H1 (cell line): ENCODE data around the gene DDX42. TPM values are rescaled to one million over a fixed set of nuclear protein-coding genes. Genes with fewer than 3 reads are reported as not detected.

Experiments
- CTCF ChIA-PET: fragments of 300-600 bp; sonication (Branson Sonifier 250); formaldehyde crosslinking; loops from one replicate; lab custom pipeline; 2021; ENCODE audit not compliant: partially characterized antibody; lab: Charles Lee
- POLR2A ChIA-PET: fragments of 300-600 bp; sonication (Branson Sonifier 250); formaldehyde crosslinking; loops from one replicate; lab custom pipeline; 2021; ENCODE audit warnings: inconsistent platforms; ENCODE audit not compliant: partially characterized antibody; lab: Charles Lee
- DNase-seq, 2 experiments: peaks; one replicate each; pipeline versions ENCODE4 v3.0.0 to v3.0.0-alpha.2; 2010 to 2022; ENCODE audit warnings: low spot score in 2 of 2, low read depth in 1 of 2, mixed read lengths in 1 of 2
- FAIRE-seq: peaks from 2 replicates; lab custom pipeline; 2011; peaks lifted over from hg19 to GRCh38; lab: Jason Lieb, UNC
- H2AFZ ChIP-seq: 2 replicates; pipeline ENCODE4 v1.8.1; 2012; ENCODE audit warnings: low read length, inconsistent platforms
- H2AK5ac ChIP-seq: 2 replicates; pipeline ENCODE4 v1.6.1; 2013; ENCODE audit warnings: low read depth, low read length
- H2BK120ac ChIP-seq: replicated peaks from 2 replicates; pipeline ENCODE3; 2013; ENCODE audit warnings: low read depth, low read length, inconsistent platforms
- H2BK12ac ChIP-seq: 2 replicates; pipeline ENCODE4 v1.6.1; 2013; ENCODE audit warnings: low read depth, low read length
- H2BK15ac ChIP-seq: 2 replicates; pipeline ENCODE4 v1.6.1; 2013; ENCODE audit warnings: low read length
- H2BK20ac ChIP-seq: 2 replicates; pipeline ENCODE4 v1.6.1; 2013; ENCODE audit warnings: low read length
- H2BK5ac ChIP-seq: 2 replicates; pipeline ENCODE4 v1.6.1; 2013; ENCODE audit warnings: low read depth, low read length
- H3K14ac ChIP-seq: 2 replicates; pipeline ENCODE4 v1.6.1; 2013; ENCODE audit warnings: inconsistent platforms; ENCODE audit not compliant: insufficient read length
- H3K18ac ChIP-seq: 2 replicates; pipeline ENCODE4 v1.6.1; 2013; ENCODE audit warnings: low read length; ENCODE audit errors: extremely low read depth
- H3K23ac ChIP-seq: 2 replicates; pipeline ENCODE4 v1.6.1; 2013; ENCODE audit warnings: inconsistent platforms; ENCODE audit not compliant: insufficient read length
- H3K23me2 ChIP-seq: 2 replicates; pipeline ENCODE4 v1.6.1; 2013; ENCODE audit warnings: low read depth, low read length
- H3K27ac ChIP-seq: 2 replicates; pipeline ENCODE4 v1.6.1; 2011; ENCODE audit warnings: low read depth, low read length, inconsistent platforms
- H3K27me3 ChIP-seq, 4 experiments: replicated peaks in 1 of 4; 1 replicate in 1 of 4; 2 replicates in 3 of 4; pipeline versions ENCODE4 v1.6.1 to v1.8.1; 2011 to 2013; ENCODE audit warnings: low read length in 3 of 4, mild to moderate bottlenecking in 3 of 4, inconsistent platforms in 2 of 4, mixed read lengths in 2 of 4, moderate library complexity in 1 of 4; ENCODE audit not compliant: control insufficient read depth in 3 of 4, insufficient read depth in 3 of 4; ENCODE audit errors: extremely low read depth in 1 of 4
- H3K36me3 ChIP-seq, 4 experiments: 2 replicates each; pipeline versions ENCODE4 v1.6.1 to v1.8.1; 2011 to 2013; ENCODE audit warnings: mild to moderate bottlenecking in 4 of 4, low read length in 3 of 4, moderate library complexity in 2 of 4, control low read depth in 1 of 4, inconsistent platforms in 1 of 4; ENCODE audit not compliant: insufficient read depth in 4 of 4, control insufficient read depth in 2 of 4
- H3K4ac ChIP-seq: replicated peaks from 2 replicates; pipeline ENCODE3; 2013; ENCODE audit warnings: low read length, low read depth, mixed read lengths, inconsistent platforms; ENCODE audit not compliant: insufficient read length
- H3K4me1 ChIP-seq, 4 experiments: replicated peaks in 1 of 4; 1 replicate in 1 of 4; 2 replicates in 3 of 4; pipeline versions ENCODE4 v1.6.1 to v1.8.1; 2011 to 2013; ENCODE audit warnings: low read length in 3 of 4, inconsistent platforms in 2 of 4, mixed read lengths in 1 of 4; ENCODE audit not compliant: insufficient read depth in 4 of 4, control insufficient read depth in 3 of 4
- H3K4me2 ChIP-seq, 2 experiments: 2 replicates each; pipeline versions ENCODE4 v1.6.1 to v1.8.1; 2011 to 2013; ENCODE audit warnings: low read depth in 2 of 2, low read length in 2 of 2, control low read depth in 1 of 2, inconsistent platforms in 1 of 2, mild to moderate bottlenecking in 1 of 2; ENCODE audit not compliant: insufficient read depth in 1 of 2
- H3K4me3 ChIP-seq, 4 experiments: fragments of 200-600, 300-600 bp in 1 of 4; sonication (generic), shearing (Covaris generic), sonication (Bioruptor Twin) in 1 of 4; 2 replicates each; pipeline versions ENCODE4 v1.5.1 to v1.8.1; 2011 to 2016; ENCODE audit warnings: low read length in 4 of 4, low read depth in 3 of 4, control low read depth in 2 of 4, inconsistent platforms in 2 of 4, mild to moderate bottlenecking in 2 of 4, mixed read lengths in 1 of 4, moderate library complexity in 1 of 4; ENCODE audit not compliant: insufficient read depth in 2 of 4; ENCODE audit errors: extremely low read depth in 1 of 4
- H3K56ac ChIP-seq: replicated peaks from 2 replicates; pipeline ENCODE3; 2013; ENCODE audit warnings: low read depth, mild to moderate bottlenecking, mixed read lengths, low read length, inconsistent platforms; ENCODE audit not compliant: insufficient read length
- H3K79me1 ChIP-seq: 2 replicates; pipeline ENCODE4 v1.6.1; 2013; ENCODE audit warnings: low read depth, low read length, control low read depth
- H3K79me2 ChIP-seq, 2 experiments: 2 replicates each; pipeline versions ENCODE4 v1.6.1 to v1.8.1; 2012 to 2013; ENCODE audit warnings: low read length in 2 of 2, mild to moderate bottlenecking in 2 of 2, inconsistent platforms in 1 of 2; ENCODE audit not compliant: insufficient read depth in 2 of 2, control insufficient read depth in 1 of 2
- H3K9ac ChIP-seq, 4 experiments: replicated peaks in 1 of 4; 1 replicate in 1 of 4; 2 replicates in 3 of 4; pipeline versions ENCODE4 v1.6.1 to v1.8.1; 2011 to 2013; ENCODE audit warnings: low read depth in 3 of 4, low read length in 3 of 4, control low read depth in 2 of 4, mild to moderate bottlenecking in 2 of 4, moderate library complexity in 2 of 4, inconsistent platforms in 1 of 4; ENCODE audit errors: extremely low read depth in 1 of 4
- H3K9me3 ChIP-seq, 2 experiments: 2 replicates each; pipeline versions ENCODE4 v1.6.1 to v1.8.1; 2012 to 2013; ENCODE audit warnings: mild to moderate bottlenecking in 2 of 2, moderate library complexity in 2 of 2, control low read depth in 1 of 2, inconsistent platforms in 1 of 2, low read depth in 1 of 2, low read length in 1 of 2, mixed read lengths in 1 of 2; ENCODE audit not compliant: insufficient read depth in 2 of 2
- H4K20me1 ChIP-seq, 2 experiments: replicated peaks in 1 of 2; 2 replicates each; pipeline versions ENCODE3 to v1.8.1; 2011 to 2013; ENCODE audit warnings: inconsistent platforms in 2 of 2, low read length in 2 of 2, mild to moderate bottlenecking in 1 of 2; ENCODE audit not compliant: insufficient read depth in 2 of 2, control insufficient read depth in 1 of 2
- H4K5ac ChIP-seq: 2 replicates; pipeline ENCODE4 v1.6.1; 2013; ENCODE audit warnings: low read length, low read depth, mixed read lengths, inconsistent platforms; ENCODE audit not compliant: insufficient read length
- H4K8ac ChIP-seq: 2 replicates; pipeline ENCODE4 v1.8.0; 2013; ENCODE audit warnings: mild to moderate bottlenecking, moderate library complexity, low read length, inconsistent platforms; ENCODE audit not compliant: insufficient read depth; ENCODE audit errors: extremely low read depth
- H4K91ac ChIP-seq: replicated peaks from 2 replicates; pipeline ENCODE3; 2013; ENCODE audit warnings: low read length, mixed read lengths, inconsistent platforms; ENCODE audit not compliant: insufficient read length
- ATF2 ChIP-seq: IDR thresholded peaks from 2 replicates; pipeline ENCODE4 v1.6.1; 2012; ENCODE audit warnings: low read length, inconsistent platforms
- CHD2 ChIP-seq: IDR thresholded peaks from 2 replicates; pipeline ENCODE4 v1.6.1; 2012; ENCODE audit warnings: low read length, improper control_type of control experiment
- CREB1 ChIP-seq: IDR thresholded peaks from 2 replicates; pipeline ENCODE4 v1.6.1; 2012; ENCODE audit warnings: inconsistent platforms
- EP300 ChIP-seq, 2 experiments: IDR thresholded peaks; 1 replicate in 1 of 2; 2 replicates in 1 of 2; pipeline ENCODE4 v1.6.1; 2011 to 2012; ENCODE audit warnings: low read depth in 2 of 2, low read length in 2 of 2, mild to moderate bottlenecking in 2 of 2, borderline replicate concordance in 1 of 2, inconsistent platforms in 1 of 2, moderate library complexity in 1 of 2
- GABPA ChIP-seq: IDR thresholded peaks from 2 replicates; pipeline ENCODE4 v1.6.1; 2011; ENCODE audit warnings: mild to moderate bottlenecking, low read length, moderate library complexity, borderline replicate concordance; ENCODE audit not compliant: insufficient read depth
- MAX ChIP-seq: IDR thresholded peaks from 2 replicates; pipeline ENCODE4 v1.6.1; 2012; ENCODE audit warnings: inconsistent platforms
- POU5F1 ChIP-seq: IDR thresholded peaks from 2 replicates; pipeline ENCODE4 v1.6.1; 2011; ENCODE audit warnings: low read depth, mild to moderate bottlenecking, low read length, moderate library complexity
- YY1 ChIP-seq: IDR thresholded peaks from 2 replicates; pipeline ENCODE4 v1.6.1; 2011; ENCODE audit warnings: low read depth, mild to moderate bottlenecking, low read length
- WGBS, 2 experiments: shearing (Covaris generic) in 1 of 2; methylation state at CpG; one replicate each; pipeline versions ENCODE4 v1.1.6 to v1.1.7; 2013 to 2015; ENCODE audit warnings: low lambda C conversion rate in 2 of 2, mixed read lengths in 2 of 2, inconsistent platforms in 1 of 2, low coverage in 1 of 2, missing lambda C conversion rate in 1 of 2; ENCODE audit not compliant: insufficient replicate concordance in 2 of 2, insufficient coverage in 1 of 2, insufficient read length in 1 of 2; ENCODE audit errors: extremely low coverage in 1 of 2, missing lambda C conversion rate in 1 of 2; 5-methylcytosine and 5-hydroxymethylcytosine counted together
- polyA plus RNA-seq, 7 experiments: library from polyadenylated mRNA; depleted of rRNA in 3 of 7; stranded (reverse) in 5 of 7; unstranded in 2 of 7; fragments of >200 nt in 5 of 7; fragments of 200-250 nt in 2 of 7; gene quantifications; 1 replicate in 5 of 7; 2 replicates in 1 of 7; 4 replicates in 1 of 7; pipeline versions ENCODE4 v1.2.1 to v1.2.3, GENCODE V29; 2011 to 2013; ENCODE audit warnings: missing spikeins in 2 of 7, mixed read lengths in 2 of 7
- total RNA-seq: library from RNA; stranded (reverse); fragmentation: NEBNext Ultra II Directional; extraction: Animal tissue kit (Norgen Biotek cat#: 25700); gene quantifications from 2 replicates; pipeline ENCODE4 v1.2.1, GENCODE V29; 2021

The DDX42 gene
- total and polyA plus RNA-seq, 2 of the 8 experiments (the other 6 are each of a cell fraction or from before 2014, with no cell fraction given): 40.6 to 114 TPM

GRCh38 chr17:63773272-63774140 is 464 bp upstream of the DDX42 start, which contains the start of gene CCDC47:
Gene CCDC47, minus strand, starts transcription at chr17:63773597. Its CDS starts 7,422 bp downstream, at chr17:63766175.
- H3K4ac ChIP-seq: peak within 1 kb of the TSS; percentile 84
- H2AFZ ChIP-seq: peak within 1 kb of the TSS; percentile 55; the same call in 1 of the 2 replicates
- H2BK5ac ChIP-seq: peak within 1 kb of the TSS; percentile 96
- H4K5ac ChIP-seq: peak within 1 kb of the TSS; percentile 94
- H3K79me2 ChIP-seq: peaks cover 61 to 90% of the 10 kb centered on the region in 2 experiments
- 3% methylated on average over 68 of the region's 74 CpGs; no CpG with 5 or more reads in 1 of the 2 experiments for WGBS, 2 experiments
- H3K27ac ChIP-seq: peak within 1 kb of the TSS; percentile 99
- no peaks in the 10 kb centered on the region; the same call in 1 of the 2 replicates for H3K79me1 ChIP-seq
- peaks cover 11% of the 10 kb centered on the region for H3K23me2 ChIP-seq
- peak within 1 kb of the TSS; percentile 34; the same call in 1 of the 2 replicates for H2BK15ac ChIP-seq
- no peaks in the 10 kb centered on the region for H3K27me3 ChIP-seq
- no peaks in the 10 kb centered on the region for H3K9me3 ChIP-seq
- peak within 1 kb of the TSS; percentile 80 for H3K18ac ChIP-seq
- H2BK12ac ChIP-seq: peak within 1 kb of the TSS; percentile 50; the same call in 1 of the 2 replicates
- POLR2A ChIA-PET: interaction anchor here (0.6 to 24.4 kb wide), 31 partner anchors 8 to 732 kb away, joined by 3 to 481 read pairs (median 6); partner anchors contain the start of genes FTSJ3, LIMD2, MAP3K3 and PSMC5
- H2BK120ac ChIP-seq: peak within 1 kb of the TSS; percentile 7
- peak within 1 kb of the TSS; percentile 80 for H4K91ac ChIP-seq
- CTCF ChIA-PET: interaction anchor here (0.7 to 1.6 kb wide), 3 partner anchors 10 to 75 kb away, joined by 3 to 10 read pairs (median 4); no protein-coding TSS in a partner anchor
- FAIRE-seq (peak; percentile 71), DNase-seq (peak; percentile 94 to 97)
- peak within 1 kb of the TSS; percentile 96 to 99 (median 98) for H3K9ac ChIP-seq
- peaks cover 0 to 16% (median 6%) of the 10 kb centered on the region in 4 experiments; a peak in 4 of 8 replicates for H3K36me3 ChIP-seq
- peak within 1 kb of the TSS; percentile 84 to 97 (median 94) for H3K4me3 ChIP-seq
- H3K14ac ChIP-seq: no peak within 1 kb of the TSS
- H2BK20ac ChIP-seq: no peak within 1 kb of the TSS
- peak within 1 kb of the TSS; percentile 69; the same call in 1 of the 2 replicates for H2AK5ac ChIP-seq
- H3K4me1 ChIP-seq: no peaks in the 10 kb centered on the region; a peak in 3 of 7 replicates
- peaks cover 8 to 10% of the 10 kb centered on the region in 2 experiments for H4K20me1 ChIP-seq
- peak within 1 kb of the TSS; percentile 98; the same call in 1 of the 2 replicates for H4K8ac ChIP-seq
- H3K4me2 ChIP-seq: peak within 1 kb of the TSS; percentile 89 to 98
- H3K56ac ChIP-seq: peak within 1 kb of the TSS; percentile 97
- no peak within 1 kb of the TSS for H3K23ac ChIP-seq
- TF ChIP-seq MAX (peak; percentile 99), EP300 (IDR thresholded peaks at IDR 0.05; ENCODE audit: borderline replicate concordance in 1 of 2, low read depth in 2 of 2, low read length in 2 of 2) (peak in 1 of 2 experiments; percentile 41; a peak in 1 of 3 replicates), CREB1 (peak; percentile 98), CHD2 (peak; percentile 89), YY1 (peak; percentile 93), ATF2 (peak; percentile 99), GABPA (peak; percentile 89), POU5F1 (no peak)
